ENCODE measurements around the gene ICE1. TPM values are rescaled to one million over a fixed set of nuclear protein-coding genes. Genes with fewer than 3 reads are reported as not detected.
A peak's percentile ranks its signal among the peaks of the same experiment; 100 is the strongest.

Gene ICE1
- total and polyA plus RNA-seq, 9 of the 15 experiments (the other 6 are each of a cell fraction or from before 2014, with no cell fraction given) = 4.9 to 47.4 (median 28.2) TPM

DNA sequence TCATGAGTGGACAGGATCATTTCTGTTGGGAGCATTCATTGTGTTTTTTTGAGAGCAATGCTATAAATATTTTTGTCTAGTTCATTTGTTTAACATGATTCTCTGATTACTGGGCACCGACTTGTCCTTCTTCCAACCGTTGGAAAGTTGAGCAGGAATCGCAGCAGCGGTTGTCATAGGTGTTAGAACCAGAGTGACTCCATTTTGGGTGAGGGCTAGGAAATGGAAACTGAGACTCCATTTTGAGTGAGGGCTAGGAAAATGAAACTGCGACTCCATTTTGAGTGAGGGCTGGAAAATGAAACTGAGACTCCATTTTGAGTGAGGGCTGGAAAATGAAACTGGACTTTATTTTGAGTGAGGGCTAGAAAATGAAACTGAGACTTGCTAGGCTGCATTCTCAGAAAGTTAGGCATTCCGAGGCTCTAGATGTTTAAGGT, 100.6 kb downstream of the ICE1 start (continued):
- TF ChIP-seq, protein P1, sequence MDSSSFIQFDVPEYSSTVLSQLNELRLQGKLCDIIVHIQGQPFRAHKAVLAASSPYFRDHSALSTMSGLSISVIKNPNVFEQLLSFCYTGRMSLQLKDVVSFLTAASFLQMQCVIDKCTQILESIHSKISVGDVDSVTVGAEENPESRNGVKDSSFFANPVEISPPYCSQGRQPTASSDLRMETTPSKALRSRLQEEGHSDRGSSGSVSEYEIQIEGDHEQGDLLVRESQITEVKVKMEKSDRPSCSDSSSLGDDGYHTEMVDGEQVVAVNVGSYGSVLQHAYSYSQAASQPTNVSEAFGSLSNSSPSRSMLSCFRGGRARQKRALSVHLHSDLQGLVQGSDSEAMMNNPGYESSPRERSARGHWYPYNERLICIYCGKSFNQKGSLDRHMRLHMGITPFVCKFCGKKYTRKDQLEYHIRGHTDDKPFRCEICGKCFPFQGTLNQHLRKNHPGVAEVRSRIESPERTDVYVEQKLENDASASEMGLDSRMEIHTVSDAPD (CRISPR knock-in tag; IDR thresholded peaks at IDR 0.05) = peak; percentile 89
- TF ChIP-seq HDAC8 (tag; IDR thresholded peaks at IDR 0.05) = peak; percentile 99
- no peak for TF ChIP-seq CBX1 (IDR thresholded peaks at IDR 0.05; ENCODE audit: low read depth)
- TF ChIP-seq, protein P2, sequence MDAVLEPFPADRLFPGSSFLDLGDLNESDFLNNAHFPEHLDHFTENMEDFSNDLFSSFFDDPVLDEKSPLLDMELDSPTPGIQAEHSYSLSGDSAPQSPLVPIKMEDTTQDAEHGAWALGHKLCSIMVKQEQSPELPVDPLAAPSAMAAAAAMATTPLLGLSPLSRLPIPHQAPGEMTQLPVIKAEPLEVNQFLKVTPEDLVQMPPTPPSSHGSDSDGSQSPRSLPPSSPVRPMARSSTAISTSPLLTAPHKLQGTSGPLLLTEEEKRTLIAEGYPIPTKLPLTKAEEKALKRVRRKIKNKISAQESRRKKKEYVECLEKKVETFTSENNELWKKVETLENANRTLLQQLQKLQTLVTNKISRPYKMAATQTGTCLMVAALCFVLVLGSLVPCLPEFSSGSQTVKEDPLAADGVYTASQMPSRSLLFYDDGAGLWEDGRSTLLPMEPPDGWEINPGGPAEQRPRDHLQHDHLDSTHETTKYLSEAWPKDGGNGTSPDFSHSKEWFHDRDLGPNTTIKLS (IDR thresholded peaks at IDR 0.05; ENCODE audit: borderline replicate concordance, low read depth) = no peak
- TF ChIP-seq SLC30A9 (CRISPR knock-in tag; IDR thresholded peaks at IDR 0.05) = peak; percentile 75; the same call in 1 of the 2 replicates
- TF ChIP-seq, protein P3, sequence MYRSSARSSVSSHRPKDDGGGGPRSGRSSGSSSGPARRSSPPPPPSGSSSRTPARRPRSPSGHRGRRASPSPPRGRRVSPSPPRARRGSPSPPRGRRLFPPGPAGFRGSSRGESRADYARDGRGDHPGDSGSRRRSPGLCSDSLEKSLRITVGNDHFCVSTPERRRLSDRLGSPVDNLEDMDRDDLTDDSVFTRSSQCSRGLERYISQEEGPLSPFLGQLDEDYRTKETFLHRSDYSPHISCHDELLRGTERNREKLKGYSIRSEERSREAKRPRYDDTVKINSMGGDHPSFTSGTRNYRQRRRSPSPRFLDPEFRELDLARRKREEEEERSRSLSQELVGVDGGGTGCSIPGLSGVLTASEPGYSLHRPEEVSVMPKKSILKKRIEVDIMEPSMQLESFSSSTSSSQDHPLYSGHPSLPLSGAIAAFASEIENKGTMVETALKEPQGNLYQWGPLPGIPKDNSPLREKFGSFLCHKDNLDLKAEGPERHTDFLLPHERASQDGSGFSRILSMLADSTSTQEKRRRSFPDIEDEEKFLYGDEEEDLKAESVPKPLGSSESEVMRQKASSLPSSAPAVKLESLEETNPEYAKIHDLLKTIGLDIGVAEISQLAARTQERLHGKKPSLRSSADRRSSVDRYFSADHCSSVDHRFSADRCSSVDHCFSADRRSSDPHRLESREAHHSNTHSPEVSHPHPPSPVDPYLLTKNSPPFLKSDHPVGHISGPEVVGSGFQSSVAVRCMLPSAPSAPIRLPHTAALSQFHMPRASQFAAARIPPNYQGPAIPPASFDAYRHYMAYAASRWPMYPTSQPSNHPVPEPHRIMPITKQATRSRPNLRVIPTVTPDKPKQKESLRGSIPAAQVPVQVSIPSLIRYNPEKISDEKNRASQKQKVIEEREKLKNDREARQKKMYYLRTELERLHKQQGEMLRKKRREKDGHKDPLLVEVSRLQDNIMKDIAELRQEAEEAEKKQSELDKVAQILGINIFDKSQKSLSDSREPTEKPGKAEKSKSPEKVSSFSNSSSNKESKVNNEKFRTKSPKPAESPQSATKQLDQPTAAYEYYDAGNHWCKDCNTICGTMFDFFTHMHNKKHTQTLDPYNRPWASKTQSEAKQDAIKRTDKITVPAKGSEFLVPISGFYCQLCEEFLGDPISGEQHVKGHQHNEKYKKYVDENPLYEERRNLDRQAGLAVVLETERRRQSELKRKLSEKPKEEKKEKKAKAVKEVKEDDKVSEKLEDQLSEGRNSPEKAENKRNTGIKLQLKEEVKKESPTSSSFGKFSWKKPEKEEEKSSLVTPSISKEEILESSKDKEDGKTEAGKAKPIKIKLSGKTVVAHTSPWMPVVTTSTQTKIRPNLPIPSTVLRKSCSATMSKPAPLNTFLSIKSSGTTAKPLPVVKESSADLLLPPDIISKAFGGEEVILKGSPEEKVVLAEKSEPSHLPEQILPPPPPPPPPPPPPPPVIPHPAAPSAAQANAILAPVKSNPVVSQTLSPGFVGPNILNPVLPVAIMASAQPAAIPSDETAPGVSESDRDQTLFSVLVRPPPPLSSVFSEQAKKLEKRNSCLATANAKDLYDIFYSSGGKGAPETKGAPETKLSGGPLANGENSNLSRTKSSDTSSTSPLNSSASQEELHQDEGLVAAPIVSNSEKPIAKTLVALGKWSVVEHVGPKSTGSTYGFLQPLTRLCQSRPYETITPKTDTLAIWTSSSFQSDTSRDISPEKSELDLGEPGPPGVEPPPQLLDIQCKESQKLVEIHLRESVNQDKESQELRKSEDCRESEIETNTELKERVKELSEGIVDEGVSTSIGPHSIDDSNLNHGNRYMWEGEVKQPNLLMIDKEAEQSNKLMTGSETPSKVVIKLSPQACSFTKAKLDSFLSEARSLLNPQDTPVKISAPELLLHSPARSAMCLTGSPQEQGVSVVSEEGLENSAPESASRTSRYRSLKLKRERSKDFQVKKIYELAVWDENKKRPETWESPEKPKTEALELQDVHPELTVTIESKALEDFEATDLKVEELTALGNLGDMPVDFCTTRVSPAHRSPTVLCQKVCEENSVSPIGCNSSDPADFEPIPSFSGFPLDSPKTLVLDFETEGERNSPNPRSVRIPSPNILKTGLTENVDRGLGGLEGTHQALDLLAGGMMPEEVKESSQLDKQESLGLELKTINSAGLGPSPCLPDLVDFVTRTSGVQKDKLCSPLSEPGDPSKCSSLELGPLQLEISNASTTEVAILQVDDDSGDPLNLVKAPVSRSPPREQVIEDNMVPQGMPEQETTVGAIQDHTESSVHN (IDR thresholded peaks at IDR 0.05; ENCODE audit: borderline replicate concordance in 1 of 2, low read depth in 1 of 2) = peak in 1 of 2 experiments; percentile 70; a peak in 2 of 4 replicates
- TF ChIP-seq KAT8 (IDR thresholded peaks at IDR 0.05; ENCODE audit: low read depth) = peak; percentile 94
- TF ChIP-seq MEF2D (tag; conservative IDR thresholded peaks at IDR 0.05; ENCODE audit: low read depth) = peak; percentile 99
- TF ChIP-seq MECOM (CRISPR knock-in tag; IDR thresholded peaks at IDR 0.05) = peak; percentile 90
- no peak for TF ChIP-seq ZBED1 (IDR thresholded peaks at IDR 0.05)
- no peak for TF ChIP-seq HDAC6 (IDR thresholded peaks at IDR 0.05; ENCODE audit: low read depth, low read length)
- TF ChIP-seq CREB1 (IDR thresholded peaks at IDR 0.05) = no peak
- TF ChIP-seq CREB1 (CRISPR knock-in tag; IDR thresholded peaks at IDR 0.05) = no peak
- TF ChIP-seq, protein P4, sequence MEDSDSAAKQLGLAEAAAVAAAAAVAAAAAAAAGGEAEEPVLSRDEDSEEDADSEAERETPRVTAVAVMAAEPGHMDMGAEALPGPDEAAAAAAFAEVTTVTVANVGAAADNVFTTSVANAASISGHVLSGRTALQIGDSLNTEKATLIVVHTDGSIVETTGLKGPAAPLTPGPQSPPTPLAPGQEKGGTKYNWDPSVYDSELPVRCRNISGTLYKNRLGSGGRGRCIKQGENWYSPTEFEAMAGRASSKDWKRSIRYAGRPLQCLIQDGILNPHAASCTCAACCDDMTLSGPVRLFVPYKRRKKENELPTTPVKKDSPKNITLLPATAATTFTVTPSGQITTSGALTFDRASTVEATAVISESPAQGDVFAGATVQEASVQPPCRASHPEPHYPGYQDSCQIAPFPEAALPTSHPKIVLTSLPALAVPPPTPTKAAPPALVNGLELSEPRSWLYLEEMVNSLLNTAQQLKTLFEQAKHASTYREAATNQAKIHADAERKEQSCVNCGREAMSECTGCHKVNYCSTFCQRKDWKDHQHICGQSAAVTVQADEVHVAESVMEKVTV (CRISPR knock-in tag; IDR thresholded peaks at IDR 0.05) = peak; percentile 81
- peak; percentile 78; the same call in 1 of the 2 replicates for TF ChIP-seq ESRRB (CRISPR knock-in tag; IDR thresholded peaks at IDR 0.05; ENCODE audit: borderline replicate concordance)
- peak; percentile 99 for TF ChIP-seq ZC3H11A (IDR thresholded peaks at IDR 0.05; ENCODE audit: low read depth, low read length)

All from K562 (cell line).